Mucosa of stomach (tissue), 1 donor: ENCODE results near the gene AKAP8.

Experiments used
- H3K27me3 ChIP-seq: one replicate; pipeline ENCODE4 v1.7.0; 2013; ENCODE audit warnings: mild to moderate bottlenecking, low read length; ENCODE audit not compliant: control insufficient read depth, insufficient read depth
- H3K36me3 ChIP-seq: one replicate; pipeline ENCODE4 v1.7.0; 2013; ENCODE audit warnings: low read length; ENCODE audit not compliant: control insufficient read depth, insufficient read depth
- H3K4me1 ChIP-seq: one replicate; pipeline ENCODE4 v1.7.0; 2013; ENCODE audit warnings: mild to moderate bottlenecking, low read length; ENCODE audit not compliant: control insufficient read depth, insufficient read depth
- H3K4me3 ChIP-seq: one replicate; pipeline ENCODE4 v1.7.0; 2013; ENCODE audit warnings: low read length
- H3K9ac ChIP-seq: one replicate; pipeline ENCODE4 v1.7.0; 2013; ENCODE audit warnings: mild to moderate bottlenecking, low read length, moderate library complexity
- H3K9me3 ChIP-seq: one replicate; pipeline ENCODE4 v1.7.0; 2013; ENCODE audit warnings: mild to moderate bottlenecking, low read length, moderate library complexity; ENCODE audit not compliant: control insufficient read depth
- donor health status: Pancreatic carcinoma.

Gene AKAP8

DNA sequence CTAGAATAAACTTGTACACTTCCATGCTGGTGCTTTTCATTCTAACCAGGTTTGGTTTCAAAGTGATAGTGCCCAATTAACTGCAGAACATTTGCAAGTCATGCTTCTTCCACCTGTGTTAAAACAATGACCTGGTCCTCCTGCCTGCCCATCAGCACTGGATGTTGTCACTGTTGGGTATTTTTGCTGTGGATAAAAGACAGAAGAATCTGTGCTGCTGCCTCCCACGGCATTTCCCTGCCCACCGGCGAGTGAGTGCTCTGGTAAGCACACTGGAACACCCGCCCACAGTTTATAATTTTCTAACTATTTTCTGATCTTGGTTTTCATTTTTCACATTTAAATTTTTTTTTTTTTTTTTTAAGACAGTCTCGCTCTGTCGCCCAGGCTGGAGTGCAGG lies 2.3 kb upstream of the AKAP8 start:
- Histone ChIP-seq H3K9me3 (no peaks in the 10 kb centered on the region), H3K4me1 (peaks cover 19% of the 10 kb centered on the region), H3K9ac (no peak overlapping the region), H3K36me3 (no peaks in the 10 kb centered on the region), H3K27me3 (no peaks in the 10 kb centered on the region), H3K4me3 (no peak overlapping the region)

DNA sequence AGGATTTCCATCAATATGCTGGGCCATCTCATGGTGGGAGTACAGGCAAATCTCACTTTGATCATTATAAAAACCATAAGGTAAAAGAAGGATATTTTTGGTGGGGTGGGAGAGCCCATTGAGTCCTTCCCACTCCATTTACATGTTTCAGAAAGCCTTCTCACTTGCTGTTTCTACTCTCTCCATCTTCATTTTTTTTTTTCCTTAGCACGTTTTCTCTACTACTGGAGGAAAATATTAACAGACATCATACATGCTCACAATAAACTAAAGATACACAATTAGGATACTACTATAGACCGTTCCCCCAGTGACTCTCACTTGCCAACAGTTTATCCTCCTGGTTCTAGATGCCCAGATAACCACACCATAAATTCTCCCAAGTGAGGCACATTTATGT lies 1.8 kb upstream of the AKAP8 start:
- no peaks in the 10 kb centered on the region for H3K36me3 ChIP-seq
- no peak overlapping the region for H3K4me3 ChIP-seq
- H3K27me3 ChIP-seq, result no peaks in the 10 kb centered on the region
- no peak overlapping the region for H3K9ac ChIP-seq
- H3K4me1 ChIP-seq, result peaks cover 24% of the 10 kb centered on the region
- no peaks in the 10 kb centered on the region for H3K9me3 ChIP-seq

DNA sequence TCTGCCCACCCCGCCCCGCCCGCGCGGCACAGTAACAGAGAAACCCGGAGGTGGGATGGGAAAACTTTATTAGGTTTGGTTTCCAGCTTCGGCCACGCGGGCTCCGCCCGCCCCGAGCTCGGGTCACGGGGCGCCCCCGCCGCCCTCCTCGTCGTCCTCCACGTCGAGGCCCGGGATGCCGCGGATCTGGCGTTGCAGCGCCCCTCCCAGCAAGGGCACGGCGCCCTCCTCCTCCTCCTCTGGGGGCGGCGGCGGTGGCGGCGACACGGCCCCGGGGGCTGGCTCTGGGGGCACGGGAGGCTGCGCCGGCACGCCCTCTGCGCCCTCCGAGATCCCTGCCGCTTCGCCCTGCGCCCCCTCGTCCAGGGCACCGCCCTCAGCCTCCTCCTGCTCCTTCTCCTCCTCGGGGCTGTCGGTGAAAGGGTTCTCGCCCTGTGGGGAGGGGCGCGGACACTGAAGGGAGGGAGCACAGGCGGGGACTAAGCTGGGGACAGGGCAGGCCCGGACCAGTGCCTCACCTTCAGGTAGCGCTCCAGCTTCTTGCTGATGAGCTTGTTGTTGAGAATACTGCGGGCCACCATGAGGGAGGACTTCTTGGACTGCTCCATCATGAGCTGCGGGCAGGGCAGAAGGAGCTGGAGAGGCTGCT lies 536 bp upstream of the AKAP8 start:
- Histone ChIP-seq H3K9ac (peak overlapping the region; percentile 64), H3K27me3 (no peaks in the 10 kb centered on the region), H3K4me3 (peak overlapping the region; percentile 63), H3K4me1 (peaks cover 26% of the 10 kb centered on the region), H3K36me3 (no peaks in the 10 kb centered on the region), H3K9me3 (no peaks in the 10 kb centered on the region)

DNA sequence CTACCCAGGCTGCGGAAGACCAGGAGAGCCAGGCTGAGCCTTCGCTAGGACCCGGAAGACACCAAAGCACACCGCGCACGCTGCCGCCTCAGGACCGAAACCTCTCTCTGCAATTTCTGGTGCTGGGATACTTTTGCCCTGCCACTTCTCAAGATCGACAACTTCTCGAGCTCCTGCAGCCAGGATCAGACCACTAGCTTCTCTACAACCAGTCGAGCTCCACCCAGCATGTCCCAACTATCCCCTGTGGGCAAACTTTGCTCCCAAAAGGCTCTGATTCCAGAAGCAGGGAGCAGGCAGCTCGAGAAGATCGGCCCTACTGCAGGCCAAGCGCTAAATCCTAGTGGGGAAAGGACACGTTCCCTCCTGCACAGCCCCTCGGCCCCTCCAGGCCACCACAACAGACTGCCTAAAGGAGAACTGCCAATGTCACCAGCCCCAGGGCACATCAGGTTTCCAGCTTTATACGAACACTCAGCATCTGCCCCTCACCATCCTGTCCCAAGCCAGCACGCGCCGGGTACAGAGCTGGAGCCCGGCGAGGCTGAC lies 979 bp downstream of the AKAP8 start:
- no peaks in the 10 kb centered on the region for H3K9me3 ChIP-seq
- peaks cover 26% of the 10 kb centered on the region for H3K4me1 ChIP-seq
- peak overlapping the region; percentile 92 for H3K9ac ChIP-seq
- no peaks in the 10 kb centered on the region for H3K36me3 ChIP-seq
- H3K27me3 ChIP-seq, result no peaks in the 10 kb centered on the region
- H3K4me3 ChIP-seq, result peak overlapping the region; percentile 98

DNA sequence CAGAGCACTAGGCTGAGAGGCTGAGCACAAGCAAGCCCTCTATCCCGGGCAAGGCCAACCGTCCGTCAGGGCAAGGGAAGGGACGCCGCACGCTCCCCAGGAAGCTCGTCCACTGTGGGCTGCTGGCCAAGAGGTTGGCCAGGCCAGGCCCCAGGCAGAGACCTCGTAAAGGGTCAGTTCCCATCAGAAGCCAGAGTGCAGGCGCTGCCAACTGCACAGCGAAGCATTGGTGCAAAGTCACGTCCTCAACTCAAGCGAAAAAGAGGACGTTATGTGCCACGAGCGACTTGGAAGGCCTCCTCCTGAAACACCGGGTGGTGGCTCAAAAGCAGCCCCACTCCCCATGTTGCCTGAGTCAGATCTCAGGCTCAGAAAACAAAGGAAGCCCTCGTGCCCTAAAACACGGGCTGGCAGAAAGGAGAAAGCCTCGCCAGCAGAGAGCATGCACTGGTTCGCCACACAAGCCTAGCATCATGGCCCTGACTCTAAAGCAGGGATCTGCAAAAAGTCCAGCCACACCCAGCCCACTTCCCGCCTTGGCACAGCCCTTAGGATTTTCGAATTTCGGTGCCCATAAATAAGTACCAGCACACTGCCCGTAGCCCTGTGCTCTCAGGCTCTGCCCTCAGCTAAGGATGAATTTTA lies 4.7 kb downstream of the AKAP8 start:
- H3K36me3 ChIP-seq, result peaks cover 5% of the 10 kb centered on the region
- H3K9ac ChIP-seq, result no peak overlapping the region
- no peaks in the 10 kb centered on the region for H3K27me3 ChIP-seq
- no peak overlapping the region for H3K4me3 ChIP-seq
- no peaks in the 10 kb centered on the region for H3K9me3 ChIP-seq
- H3K4me1 ChIP-seq, result peaks cover 18% of the 10 kb centered on the region

DNA sequence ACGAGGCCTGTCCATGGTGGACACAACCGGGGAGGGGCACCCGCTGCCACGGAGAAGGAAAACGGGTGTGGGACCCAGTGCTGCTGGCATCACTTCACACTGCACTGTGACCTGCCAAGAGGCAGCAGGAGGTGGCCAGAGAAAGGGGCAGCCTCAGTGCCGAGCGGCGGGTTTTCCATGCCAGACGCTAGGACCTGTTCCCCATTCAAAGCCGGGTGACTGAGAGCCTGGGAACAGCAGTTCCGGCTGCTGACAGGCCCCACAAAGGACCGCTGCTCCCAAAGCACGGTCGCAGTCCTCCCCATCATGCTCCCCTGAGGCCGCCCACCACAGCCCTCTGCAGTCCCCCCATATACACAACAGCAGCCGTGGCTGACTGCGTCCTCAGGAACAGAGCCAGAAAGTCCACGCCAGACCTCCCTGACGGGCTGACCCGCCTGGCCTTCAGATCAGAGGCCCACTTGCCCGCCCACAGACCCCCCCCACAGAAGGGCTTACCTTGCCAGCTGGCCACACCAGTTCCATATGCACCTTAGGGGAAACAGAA lies 5.4 kb downstream of the AKAP8 start:
- Histone ChIP-seq H3K4me3 (no peak overlapping the region), H3K9ac (no peak overlapping the region), H3K4me1 (peaks cover 18% of the 10 kb centered on the region), H3K9me3 (no peaks in the 10 kb centered on the region), H3K36me3 (peaks cover 5% of the 10 kb centered on the region), H3K27me3 (no peaks in the 10 kb centered on the region)

DNA sequence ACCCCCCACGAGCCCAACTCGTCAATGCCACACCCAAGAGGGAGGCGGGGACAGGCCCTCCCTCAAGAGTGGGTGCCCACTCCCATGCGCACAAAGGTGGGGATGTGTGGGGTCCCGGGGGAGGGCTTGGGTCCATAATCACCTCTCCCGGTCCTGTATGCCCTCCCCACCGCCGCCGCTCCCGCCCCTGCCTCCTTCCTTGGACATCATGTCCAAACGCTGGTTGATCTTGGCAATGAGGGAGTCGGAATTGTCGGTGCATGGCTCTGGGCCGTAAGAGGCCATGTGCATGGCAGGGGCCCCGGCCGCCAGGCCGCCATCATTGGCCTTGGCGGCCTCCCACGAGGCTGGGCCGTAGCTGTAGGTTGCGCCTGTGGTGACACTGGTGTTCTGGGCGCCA lies 5.9 kb downstream of the AKAP8 start:
- peaks cover 18% of the 10 kb centered on the region for H3K4me1 ChIP-seq

DNA sequence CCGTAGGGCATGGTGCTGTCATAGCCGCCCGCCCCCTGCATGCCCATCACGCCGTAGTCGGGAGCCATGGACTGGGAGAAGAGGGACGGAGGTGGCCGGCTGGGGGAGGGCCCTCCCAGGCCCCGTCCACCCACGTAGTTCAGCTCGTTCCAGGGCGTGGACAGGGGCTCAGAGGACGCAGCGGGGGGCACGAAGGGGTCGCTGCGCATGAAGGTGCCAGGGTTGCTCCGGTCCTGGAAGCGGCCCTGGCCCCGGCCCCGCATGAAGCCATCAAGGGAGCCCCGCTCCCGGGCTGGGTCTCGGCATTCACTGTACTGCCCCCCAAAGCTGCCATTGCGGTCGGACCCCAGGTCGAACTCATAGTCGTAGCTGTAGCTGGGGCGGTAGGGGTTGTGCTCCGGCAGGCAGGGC lies 6.7 kb downstream of the AKAP8 start:
- no peak overlapping the region for H3K9ac ChIP-seq
- no peaks in the 10 kb centered on the region for H3K27me3 ChIP-seq
- H3K4me1 ChIP-seq, result peaks cover 17% of the 10 kb centered on the region
- H3K4me3 ChIP-seq, result no peak overlapping the region
- H3K36me3 ChIP-seq, result peaks cover 5% of the 10 kb centered on the region
- H3K9me3 ChIP-seq, result no peaks in the 10 kb centered on the region

More for the DNA sequence above, 5.9 kb downstream of the AKAP8 start:
- no peak overlapping the region for H3K4me3 ChIP-seq
- H3K9ac ChIP-seq, result no peak overlapping the region
- no peaks in the 10 kb centered on the region for H3K27me3 ChIP-seq
- peaks cover 5% of the 10 kb centered on the region for H3K36me3 ChIP-seq
- H3K9me3 ChIP-seq, result no peaks in the 10 kb centered on the region

DNA sequence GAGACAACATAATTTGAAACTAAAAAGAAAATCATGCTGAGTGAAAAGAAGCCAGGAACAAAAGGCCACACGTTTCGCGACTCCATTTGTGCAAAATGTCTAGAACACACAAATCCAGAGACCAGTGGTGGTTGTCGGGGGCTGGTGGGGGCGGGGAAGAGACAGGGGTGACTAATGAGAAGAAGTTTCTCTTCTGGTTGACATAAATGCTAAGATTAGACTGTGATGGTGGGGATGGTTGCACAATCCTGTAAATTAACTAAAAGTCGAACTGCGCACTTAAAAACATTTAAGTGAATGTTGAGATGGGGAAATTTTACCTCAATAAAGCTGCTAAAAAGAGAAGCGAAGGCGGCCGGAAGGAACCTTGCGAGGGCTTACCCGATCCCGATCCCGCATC lies 7.1 kb downstream of the AKAP8 start:
- H3K9ac ChIP-seq, result no peak overlapping the region
- no peaks in the 10 kb centered on the region for H3K9me3 ChIP-seq
- H3K4me1 ChIP-seq, result peaks cover 12% of the 10 kb centered on the region
- H3K4me3 ChIP-seq, result no peak overlapping the region
- no peaks in the 10 kb centered on the region for H3K27me3 ChIP-seq
- peaks cover 5% of the 10 kb centered on the region for H3K36me3 ChIP-seq

DNA sequence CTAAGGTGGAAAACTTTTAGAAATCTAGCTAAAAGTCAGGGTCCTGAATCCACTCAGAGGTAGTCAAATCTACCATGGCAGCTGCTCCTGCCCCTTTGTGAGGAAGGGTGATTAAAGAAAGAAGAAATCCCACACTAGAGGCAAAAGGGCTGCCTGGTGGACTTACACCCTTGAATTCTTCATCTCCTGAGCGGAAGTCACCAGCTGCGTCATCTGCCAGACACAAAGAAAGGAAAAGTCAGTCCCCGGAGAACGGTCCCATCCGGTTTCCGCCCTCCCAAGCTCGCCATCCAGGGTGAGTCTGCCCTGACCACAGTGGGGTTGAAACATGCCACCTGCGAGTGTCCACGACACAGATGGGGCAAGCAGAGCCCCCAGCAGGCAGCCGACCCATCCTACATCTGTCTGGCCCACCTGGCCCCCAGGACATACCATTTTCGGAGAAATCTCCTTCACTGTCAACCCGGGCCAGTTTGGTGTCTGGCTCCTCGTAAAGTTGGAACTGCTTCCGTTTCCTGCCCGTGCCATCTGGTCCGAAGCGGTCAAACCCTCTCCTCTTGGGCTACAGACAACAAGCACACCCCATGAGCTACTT lies 7.7 kb downstream of the AKAP8 start:
- Histone ChIP-seq H3K9me3 (no peaks in the 10 kb centered on the region), H3K9ac (no peak overlapping the region), H3K4me1 (peaks cover 7% of the 10 kb centered on the region), H3K4me3 (no peak overlapping the region), H3K36me3 (peaks cover 5% of the 10 kb centered on the region), H3K27me3 (no peaks in the 10 kb centered on the region)

DNA sequence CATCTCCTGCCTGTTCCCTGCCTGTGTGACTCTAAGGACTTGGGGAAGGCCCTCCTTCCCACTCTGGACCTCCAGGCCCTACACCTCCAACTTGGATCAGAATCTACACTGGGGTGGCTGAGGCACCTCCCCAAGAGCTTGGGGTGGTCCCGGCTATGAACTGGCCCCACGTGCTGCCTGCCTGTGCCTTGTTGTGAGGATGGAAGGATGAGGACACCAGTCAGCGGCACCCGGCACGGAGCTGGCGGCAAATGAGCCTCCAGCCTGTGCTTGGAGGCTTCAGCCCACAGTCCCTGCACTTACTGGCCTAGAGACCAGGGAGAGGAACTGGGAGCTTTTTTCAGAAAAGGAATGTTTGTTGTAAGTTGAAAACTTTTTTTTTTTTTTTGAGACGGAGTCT lies 8.5 kb downstream of the AKAP8 start:
- Histone ChIP-seq H3K36me3 (peaks cover 5% of the 10 kb centered on the region), H3K27me3 (no peaks in the 10 kb centered on the region), H3K9me3 (no peaks in the 10 kb centered on the region), H3K9ac (no peak overlapping the region), H3K4me1 (no peaks in the 10 kb centered on the region), H3K4me3 (no peak overlapping the region)

DNA sequence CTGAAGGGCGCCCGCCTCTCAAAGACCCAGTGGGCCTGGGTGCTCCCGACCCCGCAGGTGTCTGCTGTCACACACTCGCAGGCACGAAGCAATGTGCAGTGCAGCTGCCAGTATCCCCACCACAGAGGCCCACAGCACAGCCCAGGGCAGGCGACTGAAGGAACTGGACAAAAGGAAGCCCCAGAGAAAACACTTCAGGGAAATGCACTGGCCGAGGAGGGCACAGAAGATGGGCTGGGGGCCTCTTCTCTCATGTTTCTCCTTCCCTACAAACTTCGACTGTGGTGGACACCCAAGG lies 10.0 kb downstream of the AKAP8 start:
- no peaks in the 10 kb centered on the region for H3K4me1 ChIP-seq
- no peak overlapping the region for H3K9ac ChIP-seq
- H3K36me3 ChIP-seq, result peaks cover 5% of the 10 kb centered on the region
- no peak overlapping the region for H3K4me3 ChIP-seq
- no peaks in the 10 kb centered on the region for H3K9me3 ChIP-seq
- H3K27me3 ChIP-seq, result no peaks in the 10 kb centered on the region
